22Rv1 (cell line): ENCODE measurements around the gene ENTHD1.

Source experiments
- ZFX ChIP-seq: fragments of 450-650 bp; IDR thresholded peaks from 2 replicates; pipeline ENCODE4 v1.6.1; 2017; ENCODE audit warnings: antibody characterized with exemption, borderline replicate concordance
- TF ChIP-seq, protein P1 (sequence below): fragments of 450-650 bp; IDR thresholded peaks from 2 replicates; pipeline ENCODE4 v1.5.1; 2017; ENCODE audit warnings: mild to moderate bottlenecking

DNA sequence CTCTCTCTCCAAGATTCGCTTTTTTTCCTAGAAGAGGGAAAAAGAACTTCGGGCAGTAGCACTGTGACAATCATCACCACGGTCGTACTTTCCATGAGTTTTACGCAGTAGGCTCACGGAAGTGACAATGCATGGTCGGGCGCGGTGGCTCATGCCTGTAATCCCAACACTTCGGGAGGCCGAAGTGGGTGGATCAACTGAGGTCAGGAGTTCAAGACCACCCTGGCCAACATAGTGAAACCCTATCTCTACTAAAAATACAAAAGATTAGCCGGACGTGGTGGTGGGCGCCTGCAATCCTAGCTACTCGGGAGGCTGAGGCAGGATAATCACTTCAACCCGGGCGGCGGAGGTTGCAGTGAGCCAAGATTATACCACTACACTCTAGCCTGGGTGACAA, 30.7 kb upstream of the ENTHD1 start:
- TF ChIP-seq, protein P1, sequence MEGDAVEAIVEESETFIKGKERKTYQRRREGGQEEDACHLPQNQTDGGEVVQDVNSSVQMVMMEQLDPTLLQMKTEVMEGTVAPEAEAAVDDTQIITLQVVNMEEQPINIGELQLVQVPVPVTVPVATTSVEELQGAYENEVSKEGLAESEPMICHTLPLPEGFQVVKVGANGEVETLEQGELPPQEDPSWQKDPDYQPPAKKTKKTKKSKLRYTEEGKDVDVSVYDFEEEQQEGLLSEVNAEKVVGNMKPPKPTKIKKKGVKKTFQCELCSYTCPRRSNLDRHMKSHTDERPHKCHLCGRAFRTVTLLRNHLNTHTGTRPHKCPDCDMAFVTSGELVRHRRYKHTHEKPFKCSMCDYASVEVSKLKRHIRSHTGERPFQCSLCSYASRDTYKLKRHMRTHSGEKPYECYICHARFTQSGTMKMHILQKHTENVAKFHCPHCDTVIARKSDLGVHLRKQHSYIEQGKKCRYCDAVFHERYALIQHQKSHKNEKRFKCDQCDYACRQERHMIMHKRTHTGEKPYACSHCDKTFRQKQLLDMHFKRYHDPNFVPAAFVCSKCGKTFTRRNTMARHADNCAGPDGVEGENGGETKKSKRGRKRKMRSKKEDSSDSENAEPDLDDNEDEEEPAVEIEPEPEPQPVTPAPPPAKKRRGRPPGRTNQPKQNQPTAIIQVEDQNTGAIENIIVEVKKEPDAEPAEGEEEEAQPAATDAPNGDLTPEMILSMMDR: no peak
- no peak for TF ChIP-seq ZFX
